IPS-20b (cell line): ENCODE results near the gene CAMK1.

ENCODE experiments used
- H3K27ac ChIP-seq: one replicate; pipeline ENCODE4 v1.5.1; 2013; ENCODE audit warnings: low read length
- H3K27me3 ChIP-seq: 2 replicates; pipeline ENCODE4 v1.6.1; 2013; ENCODE audit warnings: mild to moderate bottlenecking, low read length, inconsistent platforms; ENCODE audit not compliant: insufficient read depth
- H3K36me3 ChIP-seq: 2 replicates; pipeline ENCODE4 v1.6.1; 2013; ENCODE audit warnings: low read depth, mild to moderate bottlenecking, inconsistent platforms, low read length, moderate library complexity; ENCODE audit not compliant: insufficient read depth
- H3K4me1 ChIP-seq: 2 replicates; pipeline ENCODE4 v1.6.1; 2013; ENCODE audit warnings: mild to moderate bottlenecking, control low read depth, inconsistent platforms, low read length, moderate library complexity; ENCODE audit not compliant: insufficient read depth
- H3K4me3 ChIP-seq: 2 replicates; pipeline ENCODE4 v1.5.1; 2013; ENCODE audit warnings: mild to moderate bottlenecking, low read length, inconsistent platforms
- H3K9ac ChIP-seq: 2 replicates; pipeline ENCODE4 v1.6.1; 2013; ENCODE audit warnings: low read depth, mild to moderate bottlenecking, inconsistent platforms, low read length, moderate library complexity
- H3K9me3 ChIP-seq: 2 replicates; pipeline ENCODE4 v1.6.1; 2013; ENCODE audit warnings: mild to moderate bottlenecking, low read depth, low read length, inconsistent platforms; ENCODE audit not compliant: insufficient read depth

Gene CAMK1

DNA sequence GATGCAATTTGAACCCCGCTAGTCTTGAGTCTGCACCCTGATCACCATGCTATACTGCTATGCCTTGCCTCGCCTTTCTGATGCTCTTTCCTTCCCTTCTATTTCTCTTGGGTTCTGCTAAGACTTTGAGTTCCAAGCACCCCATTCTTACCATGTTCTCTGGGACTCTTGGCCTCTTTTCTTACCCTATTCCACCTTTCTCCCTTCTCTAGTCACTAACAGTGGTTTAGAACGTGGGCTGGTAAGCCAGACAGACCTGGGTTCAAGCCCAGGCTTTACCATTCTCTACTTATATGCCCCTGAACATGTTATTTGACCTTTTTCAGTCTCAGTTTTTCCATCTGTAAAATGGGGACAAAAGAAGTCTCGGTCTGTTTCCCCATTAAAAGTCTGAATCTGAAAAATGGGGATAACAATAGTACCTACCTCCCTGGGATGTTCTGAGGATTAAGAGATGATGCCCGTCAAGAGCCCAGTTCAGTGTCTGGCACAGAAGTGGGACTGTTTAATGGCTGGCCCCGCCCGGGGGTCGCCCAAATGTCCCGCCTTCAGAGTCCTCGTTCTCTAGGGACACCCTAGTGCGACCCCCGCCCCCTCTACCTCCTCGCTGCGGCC, 22.1 kb upstream of the CAMK1 start:
- H3K9me3 ChIP-seq = no peaks in the 10 kb centered on the region
- peaks cover 50% of the 10 kb centered on the region for H3K36me3 ChIP-seq
- H3K4me3 ChIP-seq = peak overlapping the region; percentile 92
- H3K4me1 ChIP-seq = no peaks in the 10 kb centered on the region; the same call in 1 of the 2 replicates
- no peaks in the 10 kb centered on the region for H3K27me3 ChIP-seq
- peak overlapping the region; percentile 100 for H3K27ac ChIP-seq
- peak overlapping the region; percentile 99 for H3K9ac ChIP-seq

DNA sequence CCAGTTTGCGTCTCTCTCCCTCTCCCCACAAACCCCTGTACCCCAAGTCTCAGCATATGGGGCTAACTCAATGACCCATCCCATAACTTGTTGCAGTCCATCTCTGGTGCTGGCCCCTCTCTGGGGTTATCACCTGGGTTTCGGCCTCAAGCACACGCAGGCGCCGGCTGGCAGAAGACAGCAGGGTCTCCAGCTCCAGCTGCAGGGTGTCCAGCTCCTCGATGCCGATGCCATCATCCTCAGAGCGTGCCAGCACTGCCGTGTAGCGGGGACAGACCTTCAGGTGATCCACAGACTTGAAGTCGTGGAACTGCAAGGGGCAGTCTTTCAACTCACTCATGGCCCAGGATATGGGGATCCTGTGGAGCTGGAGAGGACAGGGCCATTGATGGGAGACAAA, 21.4 kb upstream of the CAMK1 start:
- no peaks in the 10 kb centered on the region for H3K9me3 ChIP-seq
- no peaks in the 10 kb centered on the region; the same call in 1 of the 2 replicates for H3K4me1 ChIP-seq
- no peak overlapping the region for H3K27ac ChIP-seq
- H3K4me3 ChIP-seq = peak overlapping the region; percentile 92; the same call in 1 of the 2 replicates
- peak overlapping the region; percentile 99; the same call in 1 of the 2 replicates for H3K9ac ChIP-seq
- no peaks in the 10 kb centered on the region for H3K27me3 ChIP-seq
- peaks cover 54% of the 10 kb centered on the region for H3K36me3 ChIP-seq

DNA sequence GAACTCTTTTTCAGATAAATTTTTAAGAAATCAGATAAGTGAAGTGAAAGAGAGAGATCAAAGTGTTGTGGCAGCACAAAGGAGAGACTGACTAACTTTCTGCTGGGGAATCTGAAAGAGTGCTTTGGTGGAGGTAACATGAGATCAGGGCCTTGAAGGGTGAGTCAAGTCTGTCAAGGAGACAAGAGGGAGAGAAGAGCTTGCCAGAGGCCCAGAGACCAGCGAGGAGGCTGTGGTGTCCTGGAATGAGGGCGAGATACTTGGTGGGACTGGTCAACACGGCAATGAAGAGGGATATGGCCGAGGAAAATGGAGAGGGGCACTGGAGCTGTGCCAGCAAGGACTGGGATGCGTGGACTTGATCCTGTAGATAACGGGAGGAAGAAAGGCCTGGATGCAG, 18.0 kb upstream of the CAMK1 start:
- no peak overlapping the region for H3K9ac ChIP-seq

DNA sequence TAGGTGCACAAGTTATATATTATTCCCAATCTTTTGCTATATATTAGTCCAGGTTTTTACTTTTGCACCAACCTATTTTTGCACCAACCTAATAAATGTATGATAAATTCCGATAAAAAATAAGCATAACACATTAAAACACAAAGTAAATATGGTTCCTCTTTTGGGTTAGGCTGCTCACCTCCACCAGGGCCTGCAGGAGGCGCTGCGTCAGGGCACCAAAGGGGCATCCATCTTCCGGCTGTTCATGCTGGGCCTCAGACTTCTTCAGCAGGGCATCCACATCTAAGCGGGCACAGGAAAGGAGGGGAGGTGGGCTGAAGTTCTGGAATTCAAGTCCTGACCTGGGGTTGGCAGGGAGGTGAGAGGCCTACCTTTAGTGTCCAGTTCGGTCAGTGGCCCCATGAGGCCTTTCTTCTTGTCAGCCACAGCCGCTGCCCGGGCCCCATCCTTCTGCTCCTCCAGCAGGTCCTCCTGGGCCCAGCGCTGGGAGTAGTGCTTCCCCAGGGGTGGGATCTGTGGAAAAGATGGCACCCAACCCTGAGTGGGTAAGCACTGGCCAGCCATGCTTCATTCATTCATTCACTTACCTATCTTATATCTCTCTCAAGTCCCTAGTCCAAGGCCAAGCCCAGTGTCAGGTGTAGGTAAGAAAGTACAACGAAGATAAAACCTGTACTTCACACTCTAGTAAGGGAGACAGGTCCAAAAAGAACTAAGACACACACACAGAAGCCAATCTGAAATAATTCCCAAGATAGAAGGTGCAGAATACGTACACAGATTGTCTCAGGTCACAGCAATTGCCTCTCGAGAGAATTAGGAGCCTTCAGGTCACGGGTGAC, 17.3 kb upstream of the CAMK1 start:
- Histone ChIP-seq H3K9ac (no peak overlapping the region), H3K36me3 (peaks cover 73% of the 10 kb centered on the region), H3K4me3 (no peak overlapping the region), H3K9me3 (no peaks in the 10 kb centered on the region), H3K27ac (no peak overlapping the region), H3K27me3 (no peaks in the 10 kb centered on the region), H3K4me1 (no peaks in the 10 kb centered on the region)

More for the DNA sequence above, 18.0 kb upstream of the CAMK1 start:
- Histone ChIP-seq H3K36me3 (peaks cover 67% of the 10 kb centered on the region), H3K4me1 (no peaks in the 10 kb centered on the region), H3K27me3 (no peaks in the 10 kb centered on the region), H3K27ac (no peak overlapping the region), H3K9me3 (no peaks in the 10 kb centered on the region), H3K4me3 (no peak overlapping the region)

DNA sequence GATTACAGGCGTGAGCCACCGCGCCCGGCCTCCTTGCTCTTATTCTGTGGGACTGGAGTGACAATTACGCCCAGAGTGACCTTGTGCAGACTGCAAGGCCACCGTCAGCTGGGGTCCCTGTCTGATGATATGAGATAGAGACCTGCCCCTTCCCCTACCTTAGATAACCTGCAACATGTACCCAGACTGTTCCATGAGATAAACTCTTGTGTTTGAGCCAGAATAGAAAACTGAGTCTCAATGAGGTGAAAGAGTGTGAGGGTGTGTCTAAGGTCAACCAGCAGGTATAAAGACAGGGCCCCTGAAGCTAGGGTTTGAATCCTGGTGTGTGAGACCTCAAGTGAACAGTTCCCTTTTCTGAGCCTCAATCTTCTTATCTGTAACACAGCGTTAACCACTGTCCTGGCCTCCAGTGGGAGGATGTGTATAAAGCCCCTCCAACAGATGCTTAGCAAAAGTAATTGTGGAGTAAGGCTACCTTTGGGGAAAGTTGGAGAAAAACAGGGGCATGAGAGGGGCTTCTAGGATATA, 16.5 kb upstream of the CAMK1 start:
- peaks cover 81% of the 10 kb centered on the region for H3K36me3 ChIP-seq
- no peak overlapping the region for H3K4me3 ChIP-seq
- no peaks in the 10 kb centered on the region for H3K27me3 ChIP-seq
- H3K9me3 ChIP-seq = no peaks in the 10 kb centered on the region
- H3K4me1 ChIP-seq = no peaks in the 10 kb centered on the region
- no peak overlapping the region for H3K9ac ChIP-seq
- no peak overlapping the region for H3K27ac ChIP-seq

DNA sequence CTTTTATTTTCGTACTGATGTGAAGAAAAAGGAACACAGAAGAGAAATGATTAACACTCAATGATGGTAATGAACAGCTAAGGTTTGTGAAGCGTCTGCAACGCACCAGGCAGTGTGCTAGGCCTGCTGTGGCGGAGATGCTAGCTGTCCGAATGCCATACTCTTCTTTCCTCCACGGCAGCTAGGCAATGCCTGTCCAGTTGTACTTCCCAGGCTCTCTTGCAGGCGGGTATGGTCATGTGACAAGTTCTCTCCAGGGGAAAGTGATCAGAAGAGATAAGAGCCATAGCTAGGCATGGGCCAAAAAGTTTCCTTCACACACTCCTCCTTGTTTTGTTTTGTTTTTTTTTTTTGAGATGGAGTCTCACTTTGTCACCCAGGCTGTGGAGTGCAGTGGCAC, 15.9 kb upstream of the CAMK1 start:
- H3K27me3 ChIP-seq = no peaks in the 10 kb centered on the region
- no peak overlapping the region for H3K27ac ChIP-seq
- H3K4me3 ChIP-seq = no peak overlapping the region
- peaks cover 82% of the 10 kb centered on the region for H3K36me3 ChIP-seq
- H3K9me3 ChIP-seq = no peaks in the 10 kb centered on the region
- H3K4me1 ChIP-seq = no peaks in the 10 kb centered on the region
- no peak overlapping the region for H3K9ac ChIP-seq

DNA sequence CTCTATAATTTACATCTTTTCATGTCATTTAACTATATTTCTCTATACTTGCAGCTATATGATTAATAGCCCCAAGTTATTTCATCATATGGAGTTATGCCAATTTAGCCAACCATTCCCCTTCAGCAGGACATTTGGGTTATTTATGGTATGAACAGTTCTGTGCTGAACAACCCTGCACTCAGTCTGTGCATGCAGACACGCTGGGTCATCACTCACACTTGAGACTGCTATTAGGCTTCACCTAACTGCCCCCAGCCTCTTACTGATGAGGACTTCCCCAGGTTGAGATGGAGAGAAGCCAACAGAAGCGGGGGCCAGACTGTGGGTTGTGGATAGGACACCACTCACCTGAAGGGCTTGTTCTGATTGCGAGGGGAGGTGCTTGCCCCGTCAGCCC, 15.2 kb upstream of the CAMK1 start:
- no peaks in the 10 kb centered on the region for H3K4me1 ChIP-seq
- no peaks in the 10 kb centered on the region for H3K27me3 ChIP-seq
- H3K27ac ChIP-seq = no peak overlapping the region
- no peaks in the 10 kb centered on the region for H3K9me3 ChIP-seq
- H3K4me3 ChIP-seq = no peak overlapping the region
- no peak overlapping the region for H3K9ac ChIP-seq
- peaks cover 82% of the 10 kb centered on the region for H3K36me3 ChIP-seq

DNA sequence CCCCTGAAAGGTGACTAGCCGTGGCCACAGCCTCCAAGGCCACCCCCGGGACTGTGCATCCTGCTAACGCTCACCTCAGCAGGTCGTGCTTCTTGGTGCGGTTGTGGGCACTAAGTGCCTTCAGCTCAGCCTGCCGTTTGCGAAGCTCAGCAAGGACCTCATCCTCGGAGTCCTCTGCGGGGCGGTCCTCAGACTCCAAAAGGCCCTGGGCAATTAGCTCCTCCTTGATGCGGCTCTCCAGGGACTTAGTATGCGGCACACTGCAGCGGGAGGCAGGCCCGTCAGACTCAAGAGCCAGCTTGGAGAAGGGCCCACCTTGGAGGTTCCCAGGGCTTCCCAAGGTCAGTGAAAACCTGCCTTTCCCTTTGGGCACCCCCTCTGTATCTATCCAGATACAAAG, 14.2 kb upstream of the CAMK1 start:
- H3K36me3 ChIP-seq = peaks cover 75% of the 10 kb centered on the region
- no peak overlapping the region for H3K9ac ChIP-seq
- H3K9me3 ChIP-seq = no peaks in the 10 kb centered on the region
- H3K27me3 ChIP-seq = no peaks in the 10 kb centered on the region
- H3K27ac ChIP-seq = no peak overlapping the region
- H3K4me1 ChIP-seq = no peaks in the 10 kb centered on the region
- H3K4me3 ChIP-seq = no peak overlapping the region

DNA sequence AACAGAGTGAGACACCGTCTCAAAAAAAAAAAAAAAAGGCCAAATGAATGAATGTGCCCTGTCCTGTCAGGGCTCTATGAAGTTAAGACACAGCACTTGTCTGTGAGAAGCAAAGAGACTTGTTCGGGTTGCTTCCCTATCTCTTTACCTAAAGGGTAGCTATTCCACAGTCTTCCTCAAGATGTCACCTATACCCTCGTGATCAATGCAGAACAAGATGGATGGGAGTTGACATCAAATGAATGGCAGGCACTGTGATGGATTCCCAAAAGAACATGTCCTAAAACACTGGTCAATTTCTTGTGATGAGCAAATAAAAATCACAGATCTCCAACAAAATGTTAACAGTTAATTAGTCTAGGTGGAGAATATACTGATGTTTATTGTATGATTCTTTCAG, 13.0 kb upstream of the CAMK1 start:
- Histone ChIP-seq H3K4me1 (no peaks in the 10 kb centered on the region), H3K27me3 (no peaks in the 10 kb centered on the region), H3K4me3 (no peak overlapping the region), H3K9me3 (no peaks in the 10 kb centered on the region), H3K9ac (no peak overlapping the region), H3K27ac (no peak overlapping the region), H3K36me3 (peaks cover 72% of the 10 kb centered on the region)

DNA sequence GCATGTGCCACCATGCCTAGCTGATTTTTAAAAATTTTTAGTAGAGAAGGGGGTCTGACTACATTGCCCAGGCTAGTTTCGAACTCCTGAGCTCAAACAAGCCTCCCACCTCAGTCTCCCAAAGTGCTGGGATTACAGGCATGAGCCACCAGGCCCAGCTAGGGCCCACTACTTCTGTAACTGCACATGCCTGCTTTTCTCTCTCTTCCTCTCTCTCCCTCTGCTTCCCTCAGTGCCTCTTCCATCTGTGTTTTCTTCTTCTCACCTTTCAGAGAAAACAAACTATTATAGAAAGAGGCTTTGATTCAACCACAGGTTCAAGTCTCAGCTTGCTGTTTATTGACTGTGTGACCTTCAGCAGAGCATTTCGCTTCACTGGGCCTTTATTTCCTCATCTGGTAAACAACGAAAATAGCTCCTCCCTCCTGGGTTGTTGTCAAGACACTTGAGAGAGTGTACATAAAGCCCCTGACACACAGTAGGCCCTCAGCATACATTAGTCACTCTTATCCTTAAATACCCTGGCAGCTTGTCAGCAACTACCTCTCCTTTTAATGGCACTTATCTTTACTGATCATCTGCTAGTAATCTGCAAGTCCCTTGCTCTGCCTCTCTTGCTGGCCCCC, 12.3 kb upstream of the CAMK1 start:
- no peak overlapping the region for H3K27ac ChIP-seq

DNA sequence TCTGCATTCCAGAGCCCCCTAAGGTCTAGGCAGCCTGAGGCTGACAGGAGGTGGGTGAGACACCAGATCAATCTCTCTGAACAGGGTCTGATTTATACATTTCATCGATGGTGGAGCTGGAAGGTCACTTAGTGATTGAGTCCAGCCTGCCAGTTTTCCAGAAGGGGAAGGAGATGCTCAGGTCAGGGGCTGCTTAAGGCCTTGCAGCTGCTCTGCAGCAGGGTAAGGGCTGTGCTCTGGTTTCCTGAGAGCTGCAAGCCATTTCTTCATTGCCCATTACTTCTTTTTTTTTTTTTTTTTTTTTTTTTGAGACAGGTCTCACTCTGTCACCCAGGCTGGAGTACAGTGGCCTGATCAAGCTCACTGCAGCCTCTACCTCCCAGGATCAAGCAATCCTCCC, 11.8 kb upstream of the CAMK1 start:
- H3K9ac ChIP-seq = no peak overlapping the region
- no peaks in the 10 kb centered on the region for H3K9me3 ChIP-seq
- H3K4me1 ChIP-seq = no peaks in the 10 kb centered on the region
- no peaks in the 10 kb centered on the region for H3K27me3 ChIP-seq
- H3K4me3 ChIP-seq = no peak overlapping the region
- H3K27ac ChIP-seq = no peak overlapping the region
- peaks cover 60% of the 10 kb centered on the region for H3K36me3 ChIP-seq

More for the DNA sequence above, 12.3 kb upstream of the CAMK1 start:
- H3K36me3 ChIP-seq = peaks cover 65% of the 10 kb centered on the region
- no peak overlapping the region for H3K4me3 ChIP-seq
- H3K27me3 ChIP-seq = no peaks in the 10 kb centered on the region
- no peaks in the 10 kb centered on the region for H3K4me1 ChIP-seq
- no peaks in the 10 kb centered on the region for H3K9me3 ChIP-seq
- H3K9ac ChIP-seq = no peak overlapping the region
